ENCODE data around the gene VAV3. TPM values are rescaled to one million over a fixed set of nuclear protein-coding genes. Genes with fewer than 3 reads are reported as not detected.

Gene VAV3
- polyA plus RNA-seq, 3 donors, result 5.4 to 9.2 (median 9.0) TPM

GRCh38 chr1:107840725-107841124 is 124.3 kb downstream of the VAV3 start:
- no CpG with 5 or more reads among the region's 1 CpG for WGBS (ENCODE audit: insufficient coverage)
- Histone ChIP-seq H3K36me3 (replicated peaks in 1 of 2; ENCODE audit: control insufficient read depth in 1 of 2, insufficient read depth in 2 of 2, low read length in 2 of 2) (no peaks in the 10 kb centered on the region), H3K4me3 (replicated peaks in 1 of 3; ENCODE audit: low read depth in 2 of 3, low read length in 3 of 3) (no peak overlapping the region), H3K9ac (ENCODE audit: insufficient read depth, low read length, poor library complexity, severe bottlenecking) (no peak overlapping the region), H2AFZ (ENCODE audit: insufficient read depth, low read depth, low read length, poor library complexity, severe bottlenecking) (peak overlapping the region; percentile 2), H3K4me1 (ENCODE audit: control insufficient read depth in 1 of 2, insufficient read depth in 2 of 2, low read length in 2 of 2) (peaks cover 34 to 49% of the 10 kb centered on the region in 2 donors), H3K79me2 (ENCODE audit: insufficient read depth, low read length) (peaks cover 31% of the 10 kb centered on the region), H3K9me3 (replicated peaks in 1 of 2; ENCODE audit: control insufficient read depth in 1 of 2, insufficient read depth in 1 of 2, low read length in 2 of 2) (no peaks in the 10 kb centered on the region), H4K20me1 (ENCODE audit: insufficient read depth, low read length) (peaks cover 33% of the 10 kb centered on the region), H3K4me2 (replicated peaks; ENCODE audit: extremely low read depth, low read length, poor library complexity, severe bottlenecking) (peak overlapping the region; percentile 15), H3K27me3 (ENCODE audit: control insufficient read depth in 2 of 2, insufficient read depth in 2 of 2, low read length in 2 of 2) (no peaks in the 10 kb centered on the region), H3K27ac (ENCODE audit: low read depth in 1 of 2, low read length in 2 of 2) (no peak overlapping the region)
- DNase-seq, result no peak
- intact Hi-C loops (cut with micrococcal nuclease), result no loop called here
- peak overlapping the region in 4 of 7 donors; percentile 2 to 84 (median 23) for H3K27ac Mint-ChIP-seq
- TF ChIP-seq, protein P1, sequence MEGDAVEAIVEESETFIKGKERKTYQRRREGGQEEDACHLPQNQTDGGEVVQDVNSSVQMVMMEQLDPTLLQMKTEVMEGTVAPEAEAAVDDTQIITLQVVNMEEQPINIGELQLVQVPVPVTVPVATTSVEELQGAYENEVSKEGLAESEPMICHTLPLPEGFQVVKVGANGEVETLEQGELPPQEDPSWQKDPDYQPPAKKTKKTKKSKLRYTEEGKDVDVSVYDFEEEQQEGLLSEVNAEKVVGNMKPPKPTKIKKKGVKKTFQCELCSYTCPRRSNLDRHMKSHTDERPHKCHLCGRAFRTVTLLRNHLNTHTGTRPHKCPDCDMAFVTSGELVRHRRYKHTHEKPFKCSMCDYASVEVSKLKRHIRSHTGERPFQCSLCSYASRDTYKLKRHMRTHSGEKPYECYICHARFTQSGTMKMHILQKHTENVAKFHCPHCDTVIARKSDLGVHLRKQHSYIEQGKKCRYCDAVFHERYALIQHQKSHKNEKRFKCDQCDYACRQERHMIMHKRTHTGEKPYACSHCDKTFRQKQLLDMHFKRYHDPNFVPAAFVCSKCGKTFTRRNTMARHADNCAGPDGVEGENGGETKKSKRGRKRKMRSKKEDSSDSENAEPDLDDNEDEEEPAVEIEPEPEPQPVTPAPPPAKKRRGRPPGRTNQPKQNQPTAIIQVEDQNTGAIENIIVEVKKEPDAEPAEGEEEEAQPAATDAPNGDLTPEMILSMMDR (IDR thresholded peaks at IDR 0.05), result no peak
- H3K36me3 Mint-ChIP-seq, result peaks cover 2 to 3% of the 10 kb centered on the region in 2 donors
- H3K9me3 Mint-ChIP-seq, result peaks cover 0 to 6% (median 0%) of the 10 kb centered on the region in 7 donors
- H3K4me3 Mint-ChIP-seq, result peak overlapping the region; percentile 17 to 46
- H3K4me1 Mint-ChIP-seq, result peaks cover 79% of the 10 kb centered on the region
- H3K27me3 Mint-ChIP-seq (ENCODE audit: low read depth in 3 of 3), result peaks cover 0 to 3% (median 0%) of the 10 kb centered on the region in 3 donors

DNA sequence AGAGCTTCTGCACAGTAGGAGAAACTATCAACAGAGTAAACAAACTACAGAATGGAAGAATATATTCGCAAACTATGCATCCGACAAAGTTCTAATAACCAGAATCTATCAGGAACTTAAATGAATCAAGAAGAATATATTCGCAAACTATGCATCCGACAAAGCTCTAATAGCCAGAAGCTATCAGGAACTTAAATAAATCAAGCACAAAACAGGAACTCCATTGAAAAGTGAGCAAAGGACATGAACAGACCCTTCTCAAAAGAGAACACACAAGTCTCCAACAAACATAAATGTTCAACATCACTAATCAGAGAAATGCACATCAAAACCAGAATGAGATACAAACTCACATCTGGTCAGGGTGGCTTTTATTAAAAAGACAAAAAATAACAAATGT is 126.9 kb downstream of the VAV3 start:
- no CpG with 5 or more reads among the region's 4 CpGs for WGBS (ENCODE audit: insufficient coverage)
- Histone ChIP-seq H3K9me3 (replicated peaks in 1 of 2; ENCODE audit: control insufficient read depth in 1 of 2, insufficient read depth in 1 of 2, low read length in 2 of 2) (no peaks in the 10 kb centered on the region), H3K36me3 (replicated peaks in 1 of 2; ENCODE audit: control insufficient read depth in 1 of 2, insufficient read depth in 2 of 2, low read length in 2 of 2) (no peaks in the 10 kb centered on the region), H3K9ac (ENCODE audit: insufficient read depth, low read length, poor library complexity, severe bottlenecking) (no peak overlapping the region), H3K4me1 (ENCODE audit: control insufficient read depth in 1 of 2, insufficient read depth in 2 of 2, low read length in 2 of 2) (peaks cover 24 to 30% of the 10 kb centered on the region in 2 donors), H4K20me1 (ENCODE audit: insufficient read depth, low read length) (peaks cover 43% of the 10 kb centered on the region), H3K27me3 (ENCODE audit: control insufficient read depth in 2 of 2, insufficient read depth in 2 of 2, low read length in 2 of 2) (no peaks in the 10 kb centered on the region), H2AFZ (ENCODE audit: insufficient read depth, low read depth, low read length, poor library complexity, severe bottlenecking) (no peak overlapping the region), H3K4me3 (replicated peaks in 1 of 3; ENCODE audit: low read depth in 2 of 3, low read length in 3 of 3) (no peak overlapping the region), H3K79me2 (ENCODE audit: insufficient read depth, low read length) (peaks cover 47% of the 10 kb centered on the region), H3K27ac (ENCODE audit: low read depth in 1 of 2, low read length in 2 of 2) (no peak overlapping the region), H3K4me2 (replicated peaks; ENCODE audit: extremely low read depth, low read length, poor library complexity, severe bottlenecking) (no peak overlapping the region)
- Mint-ChIP-seq H3K27me3 (ENCODE audit: low read depth in 3 of 3) (no peaks in the 10 kb centered on the region), H3K4me3 (no peak overlapping the region), H3K4me1 (peaks cover 76% of the 10 kb centered on the region), H3K9me3 (peaks cover 0 to 6% (median 0%) of the 10 kb centered on the region in 7 donors), H3K36me3 (peaks cover 0 to 2% of the 10 kb centered on the region in 2 donors), H3K27ac (peak overlapping the region in 1 of 7 donors; percentile 20)
- intact Hi-C loops (cut with micrococcal nuclease), result no loop called here
- DNase-seq, result peak in 1 of 3 donors; percentile 11
- TF ChIP-seq, protein P1 (IDR thresholded peaks at IDR 0.05), result no peak

Measured in CD14-positive monocyte (primary cell).